HCEC 1CT (cell line): ENCODE data around the gene GMNN.
A peak's percentile ranks its signal among the peaks of the same experiment; 100 is the strongest.
"Not testable (repeated sequence)": the region's sequence is repeated elsewhere in the genome, so short reads cannot be mapped to it uniquely, and the experiment has no call there.

Source experiments
- DNase-seq: peaks from one replicate; pipeline ENCODE4 v3.0.0-alpha.2; 2017

The GMNN gene

GRCh38 chr6:24774696-24775519, at the start of gene GMNN:
Gene GMNN, plus strand, starts transcription at chr6:24774937. Its CDS starts 2,310 bp downstream, at chr6:24777247.
- peak; percentile 93 for DNase-seq

DNA sequence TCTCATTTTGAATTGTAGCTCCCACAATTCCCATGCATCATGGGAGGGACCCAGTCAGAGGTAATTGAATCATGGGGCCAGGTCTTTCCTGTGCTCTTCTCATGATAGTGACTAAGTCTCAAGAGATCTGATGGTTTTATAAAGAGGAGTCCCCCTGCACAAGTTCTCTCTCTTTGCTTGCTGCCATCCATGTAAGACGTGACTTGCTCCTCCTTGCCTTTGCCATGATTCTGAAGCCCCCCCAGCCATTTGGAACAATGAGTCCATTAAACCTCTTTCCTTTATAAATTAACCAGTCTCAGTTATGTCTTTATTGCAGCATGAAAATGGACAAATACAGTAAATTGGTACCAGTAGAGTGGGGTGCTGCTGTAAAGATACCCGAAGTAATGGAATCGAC, 44.1 kb upstream of the GMNN start:
- not testable (repeated sequence) for DNase-seq

- not testable (repeated sequence) for DNase-seq
Observed at GRCh38 chr6:24731456-24732134, 43.1 kb upstream of the GMNN start.

GRCh38 chr6:24734166-24734565, 40.6 kb upstream of the GMNN start:
- DNase-seq, result no peak

DNA sequence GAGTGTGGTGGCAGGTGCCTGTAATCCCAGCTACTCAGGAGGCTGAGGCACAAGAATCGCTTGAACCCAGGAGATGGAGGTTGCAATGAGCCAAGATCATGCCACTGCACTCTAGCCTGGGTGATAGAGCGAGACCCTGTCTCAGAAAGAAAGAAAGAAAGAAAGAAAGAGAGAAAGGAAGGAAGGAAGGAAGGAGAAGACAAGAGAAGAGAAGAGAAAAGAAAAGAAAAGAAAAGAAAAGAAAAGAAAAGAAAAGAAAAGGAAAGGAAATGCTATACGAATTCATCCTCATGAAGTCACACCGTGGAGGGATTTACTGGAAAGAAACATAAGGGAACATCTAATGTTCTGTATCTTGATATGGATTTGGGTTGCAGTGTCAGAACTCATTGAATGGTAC, 40.0 kb upstream of the GMNN start:
- DNase-seq, result not testable (repeated sequence)

DNA sequence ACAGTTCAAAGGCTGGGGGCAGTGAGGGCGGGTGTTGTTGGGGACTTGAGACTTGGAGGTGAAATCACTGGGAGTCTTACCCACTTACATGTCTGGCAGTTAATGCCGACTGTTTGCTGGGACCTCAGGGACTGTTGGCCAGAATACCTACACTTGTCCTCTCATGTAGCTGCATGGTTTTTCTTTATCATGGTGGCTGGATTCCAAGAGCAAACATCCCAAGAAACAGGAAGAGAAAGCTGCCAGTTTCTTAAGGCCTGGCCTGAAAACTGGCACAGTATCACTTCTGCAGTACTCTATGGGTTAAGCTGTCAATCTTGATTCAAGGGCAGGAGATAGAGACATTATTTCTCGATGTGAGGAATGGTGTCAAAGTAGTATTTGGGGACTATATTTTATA, 36.0 kb upstream of the GMNN start:
- no peak for DNase-seq

DNA sequence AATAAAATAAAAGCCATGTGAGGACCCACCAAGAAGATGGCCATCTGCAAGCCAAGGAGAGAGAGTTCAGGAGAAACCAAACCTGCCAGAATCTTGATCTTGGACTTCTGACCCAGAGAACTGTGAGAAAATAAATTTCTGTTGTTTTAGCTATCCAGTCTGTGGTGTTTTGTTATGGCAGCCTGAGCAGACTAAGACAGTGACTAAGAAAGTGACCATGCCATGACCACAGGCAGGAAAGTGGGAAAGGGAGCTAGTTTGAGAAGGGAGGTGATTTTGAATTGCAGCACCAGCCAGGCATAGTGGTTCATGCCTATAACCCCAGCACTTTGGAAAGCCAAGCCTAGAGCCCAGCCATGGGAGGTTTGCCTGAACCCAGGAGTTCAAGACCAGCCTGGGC, 33.9 kb upstream of the GMNN start:
- no peak for DNase-seq

DNA sequence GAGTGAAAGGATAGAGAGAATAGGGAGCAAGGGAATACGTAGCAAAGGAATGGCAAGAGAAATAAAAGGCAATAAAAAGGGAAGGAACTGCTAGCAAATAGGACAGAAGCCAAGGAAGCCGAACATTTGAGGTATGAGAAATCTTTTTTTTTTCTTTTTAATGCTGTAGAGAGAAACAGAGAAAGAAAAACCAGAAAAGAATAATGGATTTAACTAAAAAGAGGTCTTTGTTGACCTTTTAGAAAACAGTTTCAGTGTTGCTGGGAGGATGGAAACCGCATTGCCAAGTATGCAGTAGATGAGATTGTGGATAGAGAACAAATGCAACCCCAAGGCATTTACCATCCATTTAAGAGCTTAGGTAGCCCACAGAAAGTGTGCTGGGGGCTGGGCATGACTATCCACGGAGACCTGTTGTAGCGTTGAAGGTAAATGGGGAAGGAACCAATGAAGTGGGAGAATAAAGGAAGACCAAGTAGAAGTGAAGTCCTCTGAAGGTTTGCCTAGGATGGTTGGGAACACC, 32.5 kb upstream of the GMNN start:
- DNase-seq, result no peak

DNA sequence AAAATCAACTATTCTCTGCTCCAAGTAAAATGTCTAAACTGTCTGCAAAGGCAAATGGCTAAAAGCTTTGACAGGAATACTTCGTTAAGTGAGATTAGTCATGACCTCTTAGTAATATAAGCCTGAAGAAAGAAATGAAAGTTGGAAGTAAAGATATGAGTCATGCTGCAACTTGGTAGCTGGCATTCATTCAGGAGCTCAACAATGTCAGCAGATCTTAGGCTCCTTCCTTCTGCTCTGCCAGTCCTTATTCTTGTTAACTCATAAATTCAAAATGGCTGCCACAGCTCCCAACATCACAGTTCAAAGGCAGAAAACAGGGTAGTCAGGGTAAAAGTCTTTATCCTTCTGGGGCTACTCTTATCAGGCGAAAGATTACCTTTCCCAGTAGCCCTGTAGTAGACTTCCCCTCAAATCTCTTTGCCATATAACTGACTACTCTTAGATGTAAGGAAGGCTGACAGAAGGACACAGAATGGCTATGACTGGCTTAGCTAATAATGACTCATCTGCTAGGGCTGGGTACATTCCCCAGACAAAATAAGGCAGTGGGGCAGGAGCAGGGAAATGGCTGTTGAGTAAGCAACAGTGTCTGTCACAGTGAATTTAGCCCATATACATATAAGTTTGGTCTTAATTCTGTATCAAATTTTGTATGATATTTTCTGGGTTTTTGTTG, 31.3 kb upstream of the GMNN start:
- peak; percentile 98 for DNase-seq

GRCh38 chr6:24743944-24744335, 30.8 kb upstream of the GMNN start:
- no peak for DNase-seq

- no peak for DNase-seq
Observed at GRCh38 chr6:24744911-24745310, 29.8 kb upstream of the GMNN start.

GRCh38 chr6:24749297-24749696, 25.4 kb upstream of the GMNN start:
- DNase-seq, result no peak

DNA sequence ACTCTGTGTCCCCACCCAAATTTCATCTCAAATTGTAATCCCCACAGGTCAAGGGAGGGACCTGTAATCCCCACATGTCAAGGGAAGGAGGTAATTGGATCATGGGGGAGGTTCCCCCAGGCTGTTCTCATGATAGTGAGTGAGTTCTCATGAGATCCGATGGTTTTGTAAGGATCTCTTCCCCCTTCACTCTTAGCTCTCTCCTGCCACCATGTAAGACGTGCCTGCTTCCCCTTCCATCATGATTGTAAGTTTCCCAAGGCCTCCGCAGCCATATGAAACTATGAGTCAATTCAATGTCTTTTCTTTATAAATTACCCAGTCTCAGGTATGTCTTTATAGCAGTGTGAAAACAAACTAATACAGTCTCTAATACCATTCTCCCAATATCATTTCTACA, 23.9 kb upstream of the GMNN start:
- DNase-seq, result not testable (repeated sequence)

- DNase-seq, result no peak
Observed at GRCh38 chr6:24752503-24752902, 22.2 kb upstream of the GMNN start.

DNA sequence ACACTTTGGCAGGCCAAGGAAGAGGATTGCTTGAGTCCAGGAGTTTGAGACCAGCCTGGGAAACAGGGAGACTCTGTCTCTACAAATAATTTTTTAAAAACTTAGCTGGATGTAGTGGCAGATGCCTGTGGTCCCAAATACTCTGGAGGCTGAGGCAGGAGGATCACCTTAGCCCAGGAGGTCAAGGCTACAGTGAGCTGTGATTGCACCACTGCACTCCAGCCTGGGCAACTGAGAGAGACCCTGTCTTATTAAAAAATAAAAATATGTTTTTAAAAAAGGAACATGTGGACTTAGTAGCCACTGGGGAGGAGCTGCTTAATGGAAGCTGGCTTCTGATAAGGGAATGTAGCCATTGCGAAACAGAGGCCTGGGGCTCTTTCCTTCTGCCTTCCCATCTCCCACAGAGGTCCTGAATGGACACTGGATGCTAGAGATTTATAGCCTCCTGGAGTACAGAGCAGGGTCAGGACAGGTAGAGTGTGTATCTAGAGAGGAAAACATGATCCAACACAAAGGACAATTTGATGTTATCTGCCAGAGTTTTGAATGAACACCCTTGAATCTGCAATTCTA, 21.7 kb upstream of the GMNN start:
- no peak for DNase-seq

GRCh38 chr6:24753545-24753944, 21.2 kb upstream of the GMNN start:
- DNase-seq, result no peak

DNA sequence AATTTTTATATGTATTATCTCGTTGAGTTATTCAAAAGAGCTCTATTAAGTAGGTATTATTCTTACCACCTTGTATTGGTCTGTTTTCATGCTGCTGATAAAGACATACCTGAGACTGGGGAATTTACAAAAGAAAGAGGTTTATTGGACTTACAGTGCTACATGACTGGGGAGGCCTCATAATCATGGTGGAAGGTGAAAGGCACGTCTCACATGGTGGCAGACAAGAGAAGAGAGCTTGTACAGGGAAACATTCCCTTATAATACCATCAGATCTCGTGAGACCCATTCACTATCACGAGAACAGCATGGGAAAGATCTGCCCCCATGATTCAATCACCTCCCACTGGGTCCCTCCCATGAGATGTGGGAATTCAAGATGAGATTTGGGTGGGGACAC, 20.4 kb upstream of the GMNN start:
- not testable (repeated sequence) for DNase-seq

DNA sequence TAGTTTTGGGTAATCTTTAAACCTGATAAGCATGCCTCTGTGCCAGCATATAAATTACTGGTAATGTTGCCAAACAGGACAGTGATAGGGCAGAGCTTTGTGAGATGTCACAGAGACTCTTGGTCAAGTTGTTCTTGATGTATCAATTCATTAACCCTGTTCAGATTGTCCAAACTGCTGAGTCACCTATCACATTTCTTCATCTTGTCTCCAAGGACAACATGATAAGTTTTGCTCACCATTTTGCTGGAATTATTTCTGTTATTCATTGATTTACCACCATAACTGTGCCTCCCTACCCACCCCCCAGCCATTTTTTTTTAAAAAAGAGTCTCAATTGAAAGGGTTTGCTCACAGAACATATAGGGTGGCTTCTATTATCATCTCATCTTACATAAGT, 19.5 kb upstream of the GMNN start:
- no peak for DNase-seq

- DNase-seq, result no peak
Observed at GRCh38 chr6:24757611-24758010, 17.1 kb upstream of the GMNN start.

DNA sequence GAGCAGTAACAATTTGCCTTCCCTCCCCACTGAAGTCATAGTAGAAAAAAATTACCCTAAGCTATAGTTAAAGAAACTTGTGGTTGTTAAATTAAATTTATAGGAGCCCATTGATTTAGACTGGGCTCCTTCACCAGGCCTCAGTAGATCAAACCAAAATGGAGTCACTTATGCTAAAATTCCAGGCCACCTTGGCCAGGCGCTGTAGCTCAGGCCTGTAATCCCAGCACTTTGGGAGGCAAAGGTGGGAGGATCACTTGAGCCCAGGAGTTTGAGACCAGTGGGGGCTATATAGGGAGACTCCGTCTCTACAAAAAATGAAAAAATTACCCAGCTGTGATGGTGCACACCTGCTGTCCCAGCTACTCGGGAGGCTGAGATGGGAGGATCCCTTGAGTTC, 15.0 kb upstream of the GMNN start:
- no peak for DNase-seq

GRCh38 chr6:24760210-24760609, 14.5 kb upstream of the GMNN start:
- no peak for DNase-seq

DNA sequence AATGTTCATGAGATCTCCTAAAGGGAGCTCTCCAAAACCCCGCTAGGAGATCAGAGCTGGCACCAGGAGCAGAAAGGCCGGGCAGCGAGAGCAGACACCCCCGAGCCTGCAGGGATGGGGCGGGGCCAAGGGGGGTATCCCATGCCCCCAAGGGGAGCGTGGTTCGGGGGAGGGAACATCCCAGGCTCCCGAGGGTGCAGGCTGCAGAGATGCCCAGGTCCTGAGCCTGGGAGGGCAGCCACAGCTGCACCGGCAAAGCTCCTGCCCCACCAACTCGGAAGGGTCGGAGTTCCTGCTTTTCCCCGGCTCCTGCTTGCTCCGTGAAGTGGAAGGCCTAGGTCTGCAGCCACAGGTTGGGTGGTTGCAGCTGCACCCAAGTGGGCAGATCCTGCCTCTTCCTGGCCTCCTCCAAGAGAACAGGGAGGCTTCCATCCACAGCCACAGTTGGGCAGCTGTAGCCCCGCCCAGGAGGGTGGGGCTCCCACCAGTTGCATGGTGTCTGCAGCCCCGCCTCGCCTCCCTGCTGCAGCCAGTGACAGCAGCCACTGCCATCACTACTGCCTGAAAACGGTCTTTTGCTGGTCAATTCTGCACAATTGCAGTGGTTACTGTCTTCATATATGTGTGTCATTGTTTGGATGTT, 13.4 kb upstream of the GMNN start:
- DNase-seq, result no peak

DNA sequence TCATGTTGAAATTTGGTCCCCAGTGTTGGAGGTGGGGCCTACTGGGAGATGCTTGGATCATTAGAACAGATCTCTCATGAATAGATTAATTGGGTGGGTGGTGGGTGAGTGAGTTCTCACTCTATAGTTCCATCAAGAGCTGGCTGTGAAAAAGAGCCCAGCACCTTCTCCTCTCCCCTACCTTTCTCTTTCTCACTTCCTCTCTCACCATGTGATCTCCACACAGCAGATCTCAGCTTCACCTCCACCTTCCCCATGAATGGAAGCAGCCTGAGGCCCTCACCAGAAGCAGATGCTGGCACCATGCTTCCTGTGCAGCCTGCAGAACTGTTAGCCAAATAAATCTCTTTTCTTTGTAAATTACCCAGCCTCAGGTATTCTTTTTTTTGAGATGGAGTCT, 12.9 kb upstream of the GMNN start:
- DNase-seq, result no peak
